Measurements from ENCODE around the gene ZNF385C.

The ZNF385C gene

GRCh38 chr17:42107597-42108576 lies 9.6 kb upstream of the ZNF385C start:
- no peak overlapping the region for H2AK5ac ChIP-seq (ENCODE audit: low read length)
- no peak overlapping the region for H3K27ac ChIP-seq (ENCODE audit: low read depth, low read length)
- WGBS (ENCODE audit: extremely low coverage, insufficient coverage, low lambda C conversion rate), result no CpG with 5 or more reads among the region's 51 CpGs
- H3K79me2 ChIP-seq (ENCODE audit: control insufficient read depth, insufficient read depth, low read length), result no peaks in the 10 kb centered on the region
- no peak overlapping the region for H4K8ac ChIP-seq (ENCODE audit: low read depth, low read length)
- H3K4me2 ChIP-seq (ENCODE audit: low read length), result peak overlapping the region; percentile 77
- peak overlapping the region; percentile 34 for H3K4me3 ChIP-seq (ENCODE audit: low read length)
- H4K5ac ChIP-seq (ENCODE audit: low read length), result no peak overlapping the region
- DNase-seq, result peak; percentile 96
- H3K4me1 ChIP-seq (ENCODE audit: control insufficient read depth, low read depth, low read length), result peaks cover 3% of the 10 kb centered on the region
- H3K18ac ChIP-seq (ENCODE audit: low read length), result no peak overlapping the region
- peak overlapping the region; percentile 76 for H3K56ac ChIP-seq (ENCODE audit: low read length)
- no peaks in the 10 kb centered on the region for H3K79me1 ChIP-seq (ENCODE audit: low read length)
- no peak overlapping the region for H3K4ac ChIP-seq (ENCODE audit: low read depth, low read length)
- no peak overlapping the region for H2BK15ac ChIP-seq (replicated peaks; ENCODE audit: low read depth)
- H3K23ac ChIP-seq (ENCODE audit: low read length), result no peak overlapping the region
- H2BK120ac ChIP-seq (ENCODE audit: low read depth, low read length), result no peak overlapping the region
- H3K27me3 ChIP-seq (ENCODE audit: insufficient read depth, low read length, poor library complexity), result no peaks in the 10 kb centered on the region
- no peaks in the 10 kb centered on the region for H3K36me3 ChIP-seq (ENCODE audit: control insufficient read depth, insufficient read depth, low read length)
- H3K9ac ChIP-seq (ENCODE audit: low read length), result no peak overlapping the region
- no peak overlapping the region for H2BK5ac ChIP-seq (ENCODE audit: low read length)

GRCh38 chr17:42107124-42107523 lies 8.9 kb upstream of the ZNF385C start:
- Histone ChIP-seq H3K18ac (ENCODE audit: low read length) (no peak overlapping the region), H3K9ac (ENCODE audit: low read length) (no peak overlapping the region), H2BK15ac (replicated peaks; ENCODE audit: low read depth) (no peak overlapping the region), H3K4me3 (ENCODE audit: low read length) (no peak overlapping the region), H3K4me1 (ENCODE audit: control insufficient read depth, low read depth, low read length) (peaks cover 3% of the 10 kb centered on the region), H4K8ac (ENCODE audit: low read depth, low read length) (no peak overlapping the region), H3K36me3 (ENCODE audit: control insufficient read depth, insufficient read depth, low read length) (no peaks in the 10 kb centered on the region), H3K79me1 (ENCODE audit: low read length) (no peaks in the 10 kb centered on the region), H3K79me2 (ENCODE audit: control insufficient read depth, insufficient read depth, low read length) (no peaks in the 10 kb centered on the region), H2BK120ac (ENCODE audit: low read depth, low read length) (no peak overlapping the region), H3K27ac (ENCODE audit: low read depth, low read length) (no peak overlapping the region), H3K4ac (ENCODE audit: low read depth, low read length) (no peak overlapping the region), H3K4me2 (ENCODE audit: low read length) (no peak overlapping the region), H3K27me3 (ENCODE audit: insufficient read depth, low read length, poor library complexity) (no peaks in the 10 kb centered on the region), H2BK5ac (ENCODE audit: low read length) (no peak overlapping the region), H2AK5ac (ENCODE audit: low read length) (no peak overlapping the region), H3K23ac (ENCODE audit: low read length) (no peak overlapping the region), H4K5ac (ENCODE audit: low read length) (no peak overlapping the region), H3K56ac (ENCODE audit: low read length) (no peak overlapping the region)
- DNase-seq, result no peak
- WGBS (ENCODE audit: extremely low coverage, insufficient coverage, low lambda C conversion rate), result no CpG with 5 or more reads among the region's 6 CpGs

- H3K23ac ChIP-seq (ENCODE audit: low read length), result no peak overlapping the region
- H3K27ac ChIP-seq (ENCODE audit: low read depth, low read length), result no peak overlapping the region
- no peak overlapping the region for H3K4me3 ChIP-seq (ENCODE audit: low read length)
- no peak overlapping the region for H3K9ac ChIP-seq (ENCODE audit: low read length)
- no CpG with 5 or more reads among the region's 2 CpGs for WGBS (ENCODE audit: extremely low coverage, insufficient coverage, low lambda C conversion rate)
- H2BK15ac ChIP-seq (replicated peaks; ENCODE audit: low read depth), result no peak overlapping the region
- no peak overlapping the region for H2AK5ac ChIP-seq (ENCODE audit: low read length)
- no peaks in the 10 kb centered on the region for H3K79me2 ChIP-seq (ENCODE audit: control insufficient read depth, insufficient read depth, low read length)
- no peak for DNase-seq
- no peak overlapping the region for H2BK5ac ChIP-seq (ENCODE audit: low read length)
- no peaks in the 10 kb centered on the region for H3K27me3 ChIP-seq (ENCODE audit: insufficient read depth, low read length, poor library complexity)
- H4K8ac ChIP-seq (ENCODE audit: low read depth, low read length), result no peak overlapping the region
- H3K18ac ChIP-seq (ENCODE audit: low read length), result no peak overlapping the region
- no peak overlapping the region for H3K4me2 ChIP-seq (ENCODE audit: low read length)
- H2BK120ac ChIP-seq (ENCODE audit: low read depth, low read length), result no peak overlapping the region
- no peak overlapping the region for H3K4ac ChIP-seq (ENCODE audit: low read depth, low read length)
- H3K4me1 ChIP-seq (ENCODE audit: control insufficient read depth, low read depth, low read length), result peaks cover 3% of the 10 kb centered on the region
- H4K5ac ChIP-seq (ENCODE audit: low read length), result no peak overlapping the region
- no peak overlapping the region for H3K56ac ChIP-seq (ENCODE audit: low read length)
- H3K36me3 ChIP-seq (ENCODE audit: control insufficient read depth, insufficient read depth, low read length), result no peaks in the 10 kb centered on the region
- H3K79me1 ChIP-seq (ENCODE audit: low read length), result no peaks in the 10 kb centered on the region
These were observed 7.7 kb upstream of the ZNF385C start for GRCh38 chr17:42106009-42106408.

GRCh38 chr17:42104264-42104663 lies 6.0 kb upstream of the ZNF385C start:
- Histone ChIP-seq H2BK5ac (ENCODE audit: low read length) (no peak overlapping the region), H3K79me2 (ENCODE audit: control insufficient read depth, insufficient read depth, low read length) (no peaks in the 10 kb centered on the region), H3K4ac (ENCODE audit: low read depth, low read length) (no peak overlapping the region), H4K5ac (ENCODE audit: low read length) (no peak overlapping the region), H3K79me1 (ENCODE audit: low read length) (no peaks in the 10 kb centered on the region), H3K36me3 (ENCODE audit: control insufficient read depth, insufficient read depth, low read length) (no peaks in the 10 kb centered on the region), H2BK15ac (replicated peaks; ENCODE audit: low read depth) (no peak overlapping the region), H2BK120ac (ENCODE audit: low read depth, low read length) (no peak overlapping the region), H3K4me1 (ENCODE audit: control insufficient read depth, low read depth, low read length) (peaks cover 3% of the 10 kb centered on the region), H3K23ac (ENCODE audit: low read length) (no peak overlapping the region), H3K4me3 (ENCODE audit: low read length) (no peak overlapping the region), H4K8ac (ENCODE audit: low read depth, low read length) (no peak overlapping the region), H3K9ac (ENCODE audit: low read length) (no peak overlapping the region), H2AK5ac (ENCODE audit: low read length) (no peak overlapping the region), H3K27me3 (ENCODE audit: insufficient read depth, low read length, poor library complexity) (no peaks in the 10 kb centered on the region), H3K27ac (ENCODE audit: low read depth, low read length) (no peak overlapping the region), H3K4me2 (ENCODE audit: low read length) (no peak overlapping the region), H3K56ac (ENCODE audit: low read length) (no peak overlapping the region), H3K18ac (ENCODE audit: low read length) (no peak overlapping the region)
- WGBS (ENCODE audit: extremely low coverage, insufficient coverage, low lambda C conversion rate), result no CpG with 5 or more reads among the region's 3 CpGs
- DNase-seq, result no peak

- no peak overlapping the region for H2BK15ac ChIP-seq (replicated peaks; ENCODE audit: low read depth)
- no peak overlapping the region for H3K56ac ChIP-seq (ENCODE audit: low read length)
- no peak overlapping the region for H2AK5ac ChIP-seq (ENCODE audit: low read length)
- no peaks in the 10 kb centered on the region for H3K36me3 ChIP-seq (ENCODE audit: control insufficient read depth, insufficient read depth, low read length)
- no peak overlapping the region for H3K23ac ChIP-seq (ENCODE audit: low read length)
- H3K4me1 ChIP-seq (ENCODE audit: control insufficient read depth, low read depth, low read length), result peaks cover 3% of the 10 kb centered on the region
- no peak overlapping the region for H3K9ac ChIP-seq (ENCODE audit: low read length)
- WGBS (ENCODE audit: extremely low coverage, insufficient coverage, low lambda C conversion rate), result no CpG with 5 or more reads among the region's 11 CpGs
- no peak overlapping the region for H4K5ac ChIP-seq (ENCODE audit: low read length)
- no peaks in the 10 kb centered on the region for H3K79me2 ChIP-seq (ENCODE audit: control insufficient read depth, insufficient read depth, low read length)
- H3K18ac ChIP-seq (ENCODE audit: low read length), result no peak overlapping the region
- DNase-seq, result no peak
- H3K4me3 ChIP-seq (ENCODE audit: low read length), result no peak overlapping the region
- no peak overlapping the region for H3K27ac ChIP-seq (ENCODE audit: low read depth, low read length)
- no peak overlapping the region for H3K4me2 ChIP-seq (ENCODE audit: low read length)
- no peak overlapping the region for H3K4ac ChIP-seq (ENCODE audit: low read depth, low read length)
- H3K27me3 ChIP-seq (ENCODE audit: insufficient read depth, low read length, poor library complexity), result no peaks in the 10 kb centered on the region
- no peak overlapping the region for H4K8ac ChIP-seq (ENCODE audit: low read depth, low read length)
- no peaks in the 10 kb centered on the region for H3K79me1 ChIP-seq (ENCODE audit: low read length)
- no peak overlapping the region for H2BK5ac ChIP-seq (ENCODE audit: low read length)
- no peak overlapping the region for H2BK120ac ChIP-seq (ENCODE audit: low read depth, low read length)
These were observed 5.1 kb upstream of the ZNF385C start for GRCh38 chr17:42103221-42103954.

Data from mesendoderm (in vitro differentiated cells).